Activated CD8-positive, alpha-beta T cell treated with anti-CD3 and anti-CD28 coated beads for 36 hours (primary cell): Measurements from ENCODE around the gene DAAM2. TPM values are rescaled to one million over a fixed set of nuclear protein-coding genes. Genes with fewer than 3 reads are reported as not detected.

Source experiments
- ATAC-seq: fragments of 200-7000 bp; cut with Tn5 transposase; one replicate; pipeline ENCODE4 v1.10.0; 2021; ENCODE audit warnings: mild to moderate bottlenecking, moderate library complexity
- CTCF ChIA-PET: fragments of 350-600 bp; sonication (Branson Sonifier 250); formaldehyde crosslinking; loops from one replicate; lab custom pipeline; 2021; ENCODE audit warnings: antibody characterized with exemption; lab: Charles Lee
- POLR2A ChIA-PET: fragments of 350-600 bp; sonication (Branson Sonifier 250); formaldehyde crosslinking; loops from one replicate; lab custom pipeline; 2021; ENCODE audit warnings: antibody characterized with exemption; lab: Charles Lee
- DNase-seq: peaks from one replicate; pipeline ENCODE4 v3.0.0-alpha.2; 2020
- H3K27ac Mint-ChIP-seq: one replicate; pipeline ENCODE4 v1.8.0; 2021; ENCODE audit warnings: mild to moderate bottlenecking, mixed read lengths
- H3K27me3 Mint-ChIP-seq: one replicate; pipeline ENCODE4 v1.8.0; 2021; ENCODE audit warnings: mixed read lengths
- H3K36me3 Mint-ChIP-seq: one replicate; pipeline ENCODE4 v1.8.0; 2021; ENCODE audit warnings: low read depth, mixed read lengths
- H3K4me1 Mint-ChIP-seq: one replicate; pipeline ENCODE4 v1.8.0; 2021; ENCODE audit warnings: low read depth, mixed read lengths
- H3K4me3 Mint-ChIP-seq: one replicate; pipeline ENCODE4 v1.8.0; 2021; ENCODE audit warnings: mild to moderate bottlenecking, moderate library complexity, mixed read lengths
- H3K9me3 Mint-ChIP-seq: one replicate; pipeline ENCODE4 v1.8.0; 2021; ENCODE audit warnings: mixed read lengths
- CTCF ChIP-seq: fragments of 200-600 bp; IDR thresholded peaks from one replicate; pipeline ENCODE4 v1.8.0; 2022; ENCODE audit warnings: antibody characterized with exemption, mild to moderate bottlenecking
- intact Hi-C: fragments of 100-400 bp; cut with micrococcal nuclease; formaldehyde crosslinking; loops from one replicate; pipeline ENCODE4 v1.10.0; 2022
- total RNA-seq, 2 experiments: library from RNA; stranded (reverse); gene quantifications; one replicate each; pipeline ENCODE4 v1.2.3, GENCODE V29; 2021

The DAAM2 gene
- total RNA-seq, 2 experiments from 2014 or later = not detected

- no peak overlapping the region for H3K27ac Mint-ChIP-seq
- H3K27me3 Mint-ChIP-seq = peaks cover 8% of the 10 kb centered on the region
- no peaks in the 10 kb centered on the region for H3K36me3 Mint-ChIP-seq
- no peak for TF ChIP-seq CTCF
- intact Hi-C loops = no loop called here
- H3K9me3 Mint-ChIP-seq = no peaks in the 10 kb centered on the region
- ChIA-PET CTCF (interaction anchor here (0.6 kb wide), 1 partner anchor 252 kb away, joined by 3 read pairs; no protein-coding TSS in a partner anchor), POLR2A (interaction anchor here (0.6 kb wide), 1 partner anchor 929 kb away, joined by 3 read pairs; no protein-coding TSS in a partner anchor)
- H3K4me1 Mint-ChIP-seq = no peaks in the 10 kb centered on the region
- DNase-seq = no peak
- H3K4me3 Mint-ChIP-seq = no peak overlapping the region
- no peak for ATAC-seq
Observed at GRCh38 chr6:39754514-39755115, 37.6 kb upstream of the DAAM2 start.

- CTCF ChIA-PET = interaction anchor here (0.6 kb wide), 1 partner anchor 252 kb away, joined by 3 read pairs; no protein-coding TSS in a partner anchor
- POLR2A ChIA-PET = no interaction called here
- DNase-seq (no peak), ATAC-seq (no peak)
- intact Hi-C loops = no loop called here
- Mint-ChIP-seq H3K27ac (no peak overlapping the region), H3K4me3 (no peak overlapping the region), H3K36me3 (no peaks in the 10 kb centered on the region), H3K27me3 (peaks cover 8% of the 10 kb centered on the region), H3K4me1 (no peaks in the 10 kb centered on the region), H3K9me3 (no peaks in the 10 kb centered on the region)
- TF ChIP-seq CTCF = no peak
Observed at GRCh38 chr6:39755231-39755630, 36.9 kb upstream of the DAAM2 start.

- intact Hi-C loops = no loop called here
- peaks cover 8% of the 10 kb centered on the region for H3K27me3 Mint-ChIP-seq
Observed at GRCh38 chr6:39756582-39756981, 35.6 kb upstream of the DAAM2 start.

GRCh38 chr6:39758905-39759605 is 33.1 kb upstream of the DAAM2 start:
- no peaks in the 10 kb centered on the region for H3K36me3 Mint-ChIP-seq
- H3K4me1 Mint-ChIP-seq = no peaks in the 10 kb centered on the region
- ChIA-PET POLR2A (no interaction called here), CTCF (no interaction called here)
- no peak overlapping the region for H3K4me3 Mint-ChIP-seq
- intact Hi-C loops = no loop called here
- ATAC-seq (no peak), DNase-seq (no peak)
- TF ChIP-seq CTCF = no peak
- H3K27me3 Mint-ChIP-seq = peaks cover 13% of the 10 kb centered on the region
- H3K9me3 Mint-ChIP-seq = no peaks in the 10 kb centered on the region
- H3K27ac Mint-ChIP-seq = no peak overlapping the region

More at GRCh38 chr6:39756582-39756981, 35.6 kb upstream of the DAAM2 start:
- Mint-ChIP-seq H3K9me3 (no peaks in the 10 kb centered on the region), H3K36me3 (no peaks in the 10 kb centered on the region), H3K4me3 (no peak overlapping the region), H3K4me1 (no peaks in the 10 kb centered on the region), H3K27ac (no peak overlapping the region)
- no peak for TF ChIP-seq CTCF
- DNase-seq (no peak), ATAC-seq (no peak)
- POLR2A ChIA-PET = interaction anchor here (0.7 kb wide), 1 partner anchor 12 kb away, joined by 4 read pairs; no protein-coding TSS in a partner anchor
- CTCF ChIA-PET = no interaction called here
